Right ventricle myocardium inferior (tissue), 1 donor: ENCODE results near the gene C16orf86. TPM values are rescaled to one million over a fixed set of nuclear protein-coding genes. Genes with fewer than 3 reads are reported as not detected.
"Not testable (repeated sequence)": the region's sequence is repeated elsewhere in the genome, so short reads cannot be mapped to it uniquely, and the experiment has no call there.

Experiments used
- ATAC-seq: fragments of 200-7000 bp; cut with Tn5 transposase; one replicate; pipeline ENCODE4 v1.9.1; 2020; ENCODE audit warnings: mild to moderate bottlenecking, moderate library complexity
- DNase-seq: peaks from one replicate; pipeline ENCODE4 v3.0.0; 2021; ENCODE audit errors: missing footprints
- intact Hi-C: fragments of 100-400 bp; cut with DNase I; formaldehyde crosslinking; loops from one replicate; pipeline ENCODE4 v1.11.0; 2022
- total RNA-seq: library from RNA; stranded (reverse); fragmentation: NEBNext Ultra II Directional; extraction: Animal tissue kit (Norgen Biotek cat#: 25700); gene quantifications from one replicate; pipeline ENCODE4 v1.2.1, GENCODE V29; 2021
- donor health status: DM: no; HTN: yes; CAD: no; lungs with severe emphysema.

Gene C16orf86
- total RNA-seq, 1 donor from 2014 or later, result 3.0 TPM

DNA sequence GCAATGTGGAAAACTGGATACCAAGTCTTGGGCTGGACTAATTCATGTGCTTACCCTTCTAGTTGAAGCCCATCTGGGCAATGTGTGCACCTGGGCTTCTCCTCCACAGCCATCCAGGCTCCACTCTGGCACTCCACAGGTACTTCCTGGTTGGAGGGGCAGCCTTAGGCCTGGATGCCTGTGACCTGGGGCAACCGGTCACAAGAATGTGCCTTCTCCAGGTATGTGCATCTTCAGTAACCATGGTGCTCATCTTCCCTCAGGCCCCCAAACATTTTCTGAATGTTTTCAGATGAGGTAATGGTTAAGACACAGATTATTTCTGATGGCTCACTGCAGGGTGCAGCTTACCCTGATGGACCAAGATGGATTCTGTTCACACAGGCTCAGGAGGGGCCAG lies 11.1 kb downstream of the C16orf86 start:
- ATAC-seq (no peak), DNase-seq (no peak)
- intact Hi-C loops, result no loop called here

GRCh38 chr16:67678354-67679023 lies 11.9 kb downstream of the C16orf86 start:
- intact Hi-C loops, result no loop called here
- DNase-seq (no peak), ATAC-seq (no peak)

DNA sequence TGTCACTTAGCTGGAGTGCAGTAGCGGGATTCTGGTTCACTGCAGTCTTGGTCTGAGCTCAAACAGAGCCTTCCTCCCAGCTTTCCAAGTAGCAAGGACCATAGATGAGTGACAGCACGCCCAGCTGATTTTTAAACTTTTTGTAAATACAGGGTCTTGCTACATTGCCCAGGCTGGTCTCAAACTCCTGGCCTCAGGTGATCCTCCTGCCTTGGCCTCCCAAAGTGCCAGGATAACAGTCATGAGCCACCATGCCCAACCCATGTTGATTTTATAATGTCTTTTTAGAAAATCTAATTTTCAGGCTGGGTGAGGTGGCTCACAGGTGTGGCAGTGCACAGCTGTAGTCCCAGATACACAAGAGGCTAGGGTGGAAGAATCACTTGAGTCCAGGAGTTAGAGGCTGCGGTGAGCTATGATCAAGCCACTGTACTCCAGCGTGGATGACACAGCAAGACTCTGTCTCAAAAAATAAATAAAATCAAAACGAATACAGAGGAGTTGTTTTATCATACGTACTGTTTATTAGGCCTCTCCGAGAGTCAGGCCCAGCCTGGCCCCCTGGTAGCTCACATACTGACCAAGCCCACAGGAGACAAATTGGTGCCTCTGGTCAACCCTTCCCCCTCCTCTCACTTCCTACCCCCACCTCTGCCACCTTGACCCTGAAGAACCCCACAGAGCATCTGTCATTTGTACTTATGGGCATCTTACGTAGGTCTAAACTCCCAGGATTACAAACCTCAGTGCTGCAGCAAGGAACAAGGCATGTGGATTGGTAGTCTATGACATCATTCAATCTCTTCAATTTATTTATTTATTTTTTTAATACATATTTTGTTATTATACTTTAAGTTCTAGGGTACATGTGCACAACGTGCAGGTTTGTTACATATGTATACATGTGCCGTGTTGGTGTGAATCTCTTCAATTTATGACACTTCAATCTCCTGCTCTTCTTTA lies 13.6 kb downstream of the C16orf86 start:
- DNase-seq, result no peak
- ATAC-seq, result no peak
- intact Hi-C loops, result no loop called here

- intact Hi-C loops, result no loop called here
- ATAC-seq (no peak), DNase-seq (no peak)
These were observed 17.2 kb downstream of the C16orf86 start for GRCh38 chr16:67683767-67684166.

- DNase-seq, result no peak
- ATAC-seq, result no peak
- intact Hi-C loops, result no loop called here
These were observed 18.9 kb downstream of the C16orf86 start for GRCh38 chr16:67685388-67686112.

- intact Hi-C loops, ATAC-seq, DNase-seq: not testable (repeated sequence)
These were observed 27.1 kb downstream of the C16orf86 start for GRCh38 chr16:67693517-67694285.

- no peak for DNase-seq
- intact Hi-C loops, result no loop called here
- peak; percentile 34 for ATAC-seq
These were observed 28.0 kb downstream of the C16orf86 start for GRCh38 chr16:67694611-67695010.

DNA sequence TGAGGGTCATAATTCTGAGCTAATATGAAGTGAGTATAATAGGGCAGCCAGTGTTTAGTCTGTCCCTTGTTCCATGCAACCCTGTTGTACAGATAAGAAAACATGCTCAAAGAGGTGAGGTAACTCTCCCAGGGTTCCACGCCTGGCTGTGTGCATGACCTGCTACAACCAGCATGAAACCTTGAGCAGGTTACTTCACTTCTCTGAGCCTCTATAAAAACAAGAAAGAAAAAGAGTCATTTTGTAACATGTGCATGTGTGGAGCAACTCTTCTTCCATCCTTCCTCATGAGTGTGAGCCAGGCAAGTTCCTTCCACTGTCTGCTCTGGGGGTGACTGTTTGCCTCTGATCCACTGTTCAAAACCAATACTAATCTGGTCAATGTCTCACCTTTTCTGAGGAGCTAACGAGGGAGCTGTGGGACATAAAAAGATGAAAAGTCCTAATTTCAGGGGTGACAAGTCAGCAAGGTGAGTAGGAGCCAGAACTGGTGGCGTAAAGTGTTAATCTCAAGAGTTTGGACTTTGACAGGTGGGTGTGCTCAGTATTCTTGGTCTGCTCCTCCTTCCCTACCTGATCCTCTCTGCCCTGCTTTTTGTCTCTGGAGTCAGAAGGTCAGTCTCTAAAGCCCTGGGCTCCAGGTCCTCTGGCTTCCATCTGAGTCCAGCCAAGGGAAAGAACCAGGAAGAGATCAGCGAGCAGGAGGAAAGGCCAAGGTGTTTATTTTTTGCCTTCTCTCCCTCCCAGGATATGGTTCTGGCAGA lies 31.0 kb downstream of the C16orf86 start:
- no peak for DNase-seq
- ATAC-seq, result no peak
- intact Hi-C loops, result no loop called here

- DNase-seq (no peak), ATAC-seq (no peak)
- intact Hi-C loops, result no loop called here
These were observed 32.7 kb downstream of the C16orf86 start for GRCh38 chr16:67699265-67699664.

GRCh38 chr16:67701420-67701819 lies 34.8 kb downstream of the C16orf86 start:
- ATAC-seq, result no peak
- no peak for DNase-seq
- intact Hi-C loops, result no loop called here

- ATAC-seq, result no peak
- DNase-seq, result no peak
- intact Hi-C loops, result no loop called here
These were observed 35.5 kb downstream of the C16orf86 start for GRCh38 chr16:67702130-67702529.

- DNase-seq, result no peak
- no peak for ATAC-seq
- intact Hi-C loops, result no loop called here
These were observed 37.0 kb downstream of the C16orf86 start for GRCh38 chr16:67703626-67704025.

- intact Hi-C loops, result no loop called here
- DNase-seq (no peak), ATAC-seq (no peak)
These were observed 37.5 kb downstream of the C16orf86 start for GRCh38 chr16:67704110-67704509.

DNA sequence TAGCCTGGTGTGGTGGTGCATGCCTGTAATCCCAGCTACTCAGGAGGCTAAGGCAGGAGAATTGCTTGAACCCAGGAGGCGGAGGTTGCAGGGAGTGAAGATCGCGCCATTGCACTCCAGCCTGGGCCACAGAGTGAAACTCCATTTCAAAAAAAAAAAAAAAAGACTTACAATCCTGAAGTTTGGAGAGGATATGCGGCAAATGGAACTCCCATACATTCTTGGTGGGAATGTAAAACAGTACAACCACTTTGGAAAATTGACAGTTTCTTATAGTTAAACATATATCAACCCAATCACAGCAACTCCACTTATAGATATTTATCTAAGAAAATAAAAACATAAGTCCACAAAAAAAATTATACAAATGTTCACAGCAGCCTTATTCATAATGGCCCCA lies 40.6 kb downstream of the C16orf86 start:
- DNase-seq, result no peak
- no peak for ATAC-seq
- intact Hi-C loops, result no loop called here

DNA sequence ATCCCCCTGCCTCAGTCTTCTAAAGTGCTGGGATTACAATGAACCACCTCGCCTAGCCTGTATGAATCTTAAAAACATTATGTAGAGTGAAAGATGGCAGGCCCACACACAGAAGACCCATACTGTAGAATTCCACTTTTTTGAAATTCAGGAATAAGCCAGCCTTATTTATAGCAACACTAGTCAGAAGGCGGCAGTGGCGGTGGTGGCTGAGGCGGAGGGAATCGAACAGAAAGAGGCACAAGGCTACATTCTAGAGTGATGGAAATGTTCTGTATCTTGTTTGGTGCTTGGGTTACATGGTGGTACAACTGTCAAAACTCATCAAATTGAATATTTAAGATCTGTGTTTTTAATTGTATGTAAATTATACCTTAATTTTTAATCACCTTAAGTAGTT lies 41.2 kb downstream of the C16orf86 start:
- ATAC-seq (no peak), DNase-seq (no peak)
- intact Hi-C loops, result no loop called here

GRCh38 chr16:67708368-67708771 lies 41.8 kb downstream of the C16orf86 start:
- DNase-seq, result no peak
- intact Hi-C loops, result no loop called here
- ATAC-seq, result no peak

GRCh38 chr16:67709050-67709449 lies 42.4 kb downstream of the C16orf86 start:
- intact Hi-C loops, result no loop called here
- no peak for ATAC-seq
- no peak for DNase-seq

DNA sequence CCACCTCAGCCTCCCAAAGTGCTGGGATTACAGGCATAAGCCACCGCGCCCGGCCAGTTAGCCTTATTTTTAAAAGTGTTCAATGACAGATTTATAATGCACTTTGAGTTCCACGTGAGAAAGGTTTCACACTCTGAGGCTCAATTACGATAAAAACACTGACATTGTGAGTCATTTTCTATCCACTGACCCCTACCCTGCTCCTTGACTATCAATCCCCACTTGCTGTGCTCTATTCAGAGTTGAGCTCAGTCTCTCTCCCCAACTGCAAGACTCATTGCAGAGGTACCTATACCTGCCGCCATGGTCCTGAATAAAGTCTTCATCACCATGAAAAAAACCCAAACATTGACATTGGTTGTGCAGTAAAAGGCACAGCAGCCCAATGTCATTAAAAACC lies 44.0 kb downstream of the C16orf86 start:
- DNase-seq (no peak), ATAC-seq (no peak)
- intact Hi-C loops, result no loop called here
